GM10248 (cell line): Measurements from ENCODE around the gene DOP1A.
"Not testable (repeated sequence)": the region's sequence is repeated elsewhere in the genome, so short reads cannot be mapped to it uniquely, and the experiment has no call there.

Experiments used
- CTCF ChIA-PET: fragments of 300-600 bp; sonication (Branson Sonifier 250); formaldehyde crosslinking; extraction: SDS; loops from one replicate; lab custom pipeline; 2021; ENCODE audit warnings: antibody characterized with exemption; lab: Yijun Ruan, JAX
- POLR2A ChIA-PET: fragments of 350-650 bp; sonication (Branson Sonifier 250); formaldehyde crosslinking; extraction: SDS; loops from one replicate; lab custom pipeline; 2020; ENCODE audit warnings: antibody characterized with exemption; lab: Yijun Ruan, JAX
- DNase-seq: peaks from one replicate; pipeline ENCODE4 v3.0.0; 2012; ENCODE audit errors: extremely low spot score
- TF ChIP-seq, protein P1 (sequence below): IDR thresholded peaks from 2 replicates; pipeline ENCODE4 v1.5.1; 2012; ENCODE audit warnings: mild to moderate bottlenecking, low read depth; ENCODE audit errors: extremely low read depth, missing control alignments, control extremely low read depth

DOP1A gene

GRCh38 chr6:83182114-83182513 is 114.6 kb downstream of the DOP1A start:
- CTCF ChIA-PET = interaction anchor here (1.3 kb wide), 1 partner anchor 115 kb away, joined by 3 read pairs; the partner anchor contains the start of gene DOP1A
- no peak for DNase-seq
- POLR2A ChIA-PET = no interaction called here
- TF ChIP-seq, protein P1, sequence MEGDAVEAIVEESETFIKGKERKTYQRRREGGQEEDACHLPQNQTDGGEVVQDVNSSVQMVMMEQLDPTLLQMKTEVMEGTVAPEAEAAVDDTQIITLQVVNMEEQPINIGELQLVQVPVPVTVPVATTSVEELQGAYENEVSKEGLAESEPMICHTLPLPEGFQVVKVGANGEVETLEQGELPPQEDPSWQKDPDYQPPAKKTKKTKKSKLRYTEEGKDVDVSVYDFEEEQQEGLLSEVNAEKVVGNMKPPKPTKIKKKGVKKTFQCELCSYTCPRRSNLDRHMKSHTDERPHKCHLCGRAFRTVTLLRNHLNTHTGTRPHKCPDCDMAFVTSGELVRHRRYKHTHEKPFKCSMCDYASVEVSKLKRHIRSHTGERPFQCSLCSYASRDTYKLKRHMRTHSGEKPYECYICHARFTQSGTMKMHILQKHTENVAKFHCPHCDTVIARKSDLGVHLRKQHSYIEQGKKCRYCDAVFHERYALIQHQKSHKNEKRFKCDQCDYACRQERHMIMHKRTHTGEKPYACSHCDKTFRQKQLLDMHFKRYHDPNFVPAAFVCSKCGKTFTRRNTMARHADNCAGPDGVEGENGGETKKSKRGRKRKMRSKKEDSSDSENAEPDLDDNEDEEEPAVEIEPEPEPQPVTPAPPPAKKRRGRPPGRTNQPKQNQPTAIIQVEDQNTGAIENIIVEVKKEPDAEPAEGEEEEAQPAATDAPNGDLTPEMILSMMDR = no peak

GRCh38 chr6:83183082-83183828 is 115.8 kb downstream of the DOP1A start:
- no peak for DNase-seq
- TF ChIP-seq, protein P1 = no peak
- CTCF ChIA-PET = interaction anchor here (0.8 to 2.5 kb wide), 6 partner anchors 9 to 116 kb away, joined by 3 to 9 read pairs (median 4); partner anchors contain the start of gene DOP1A
- POLR2A ChIA-PET = no interaction called here

GRCh38 chr6:83185096-83185495 is 117.6 kb downstream of the DOP1A start:
- TF ChIP-seq, protein P1 = no peak
- POLR2A ChIA-PET = interaction anchor here (0.8 kb wide), 1 partner anchor 19 kb away, joined by 3 read pairs; no protein-coding TSS in a partner anchor
- DNase-seq = no peak
- CTCF ChIA-PET = interaction anchor here (1.0 to 2.5 kb wide), 2 partner anchors 11 to 118 kb away, joined by 3 to 9 read pairs; partner anchors contain the start of gene DOP1A

DNA sequence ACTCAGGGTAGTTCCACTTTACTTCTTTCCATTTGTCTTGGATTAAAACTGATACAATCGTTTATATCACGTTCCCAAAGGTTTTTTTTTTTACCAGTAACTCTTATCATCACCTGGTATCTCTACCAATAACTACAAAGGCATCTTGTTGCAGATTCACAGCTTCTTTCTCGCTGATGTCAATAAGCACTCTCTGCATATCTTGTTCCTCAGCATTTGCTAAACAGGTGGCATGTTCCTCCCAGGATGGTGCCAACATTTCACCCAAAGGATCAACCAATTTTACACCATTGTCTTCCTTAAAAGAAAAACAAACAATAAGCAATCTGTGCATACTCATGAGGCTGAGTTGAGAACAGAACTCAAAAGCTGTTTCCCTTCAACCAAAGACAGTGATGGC is 121.0 kb downstream of the DOP1A start:
- TF ChIP-seq, protein P1 = no peak
- ChIA-PET POLR2A (no interaction called here), CTCF (interaction anchor here (1.2 to 15.6 kb wide), 4 partner anchors 9 to 122 kb away, joined by 4 to 114 read pairs (median 4); partner anchors contain the start of genes DOP1A and UBE3D)
- DNase-seq = no peak

- POLR2A ChIA-PET = interaction anchor here (0.7 kb wide), 1 partner anchor 316 kb away, joined by 3 read pairs; no protein-coding TSS in a partner anchor
- TF ChIP-seq, protein P1 = no peak
- no peak for DNase-seq
- CTCF ChIA-PET = interaction anchor here (1.2 to 15.6 kb wide), 3 partner anchors 19 to 124 kb away, joined by 3 to 114 read pairs (median 9); partner anchors contain the start of genes DOP1A and UBE3D
These were observed 123.2 kb downstream of the DOP1A start for GRCh38 chr6:83190626-83191025.

DNA sequence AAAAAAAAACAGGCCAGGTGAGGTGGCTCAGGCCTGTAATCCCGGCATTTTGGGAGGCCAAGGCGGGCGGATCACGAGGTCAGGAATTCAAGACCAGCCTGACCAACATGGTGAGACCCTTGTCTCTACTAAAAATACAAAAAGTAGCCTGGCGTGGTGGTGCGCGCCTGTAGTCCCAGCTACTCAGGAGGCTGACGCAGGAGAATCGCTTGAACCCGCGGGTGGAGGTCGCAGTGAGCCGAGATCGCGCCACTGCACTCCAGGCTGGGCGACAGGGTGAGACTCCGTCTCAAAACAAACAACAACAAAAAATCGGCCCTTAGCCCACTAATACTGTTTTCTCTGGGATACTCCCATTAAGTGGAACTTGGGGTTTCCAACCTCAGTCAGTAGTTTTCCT is 124.5 kb downstream of the DOP1A start:
- POLR2A ChIA-PET, DNase-seq: not testable (repeated sequence)
- CTCF ChIA-PET = interaction anchor here (2.7 to 15.6 kb wide), 2 partner anchors 23 to 125 kb away, joined by 9 to 114 read pairs; partner anchors contain the start of genes DOP1A and UBE3D
